GM12878 (cell line): Measurements from ENCODE around the gene S1PR1.

Experiments used
- EP300 ChIP-seq, 2 experiments: fragments of 150-350 bp in 1 of 2; IDR thresholded peaks; 2 replicates each; pipeline ENCODE4 v1.6.1; 2011 to 2012; ENCODE audit warnings: low read depth in 2 of 2, low read length in 2 of 2, borderline replicate concordance in 1 of 2, improper control_type of control experiment in 1 of 2, inconsistent platforms in 1 of 2; ENCODE audit not compliant: control insufficient read depth in 1 of 2
- EZH2 ChIP-seq: IDR thresholded peaks from 2 replicates; pipeline ENCODE4 v1.6.1; 2012; ENCODE audit warnings: low read depth, mild to moderate bottlenecking, control low read depth, inconsistent platforms, low read length, borderline replicate concordance; ENCODE audit not compliant: control insufficient read depth
- HCFC1 ChIP-seq: fragments of 150-350 bp; IDR thresholded peaks from 2 replicates; pipeline ENCODE4 v1.6.1; 2014; ENCODE audit warnings: low read length
- JUND ChIP-seq: IDR thresholded peaks from 2 replicates; pipeline ENCODE4 v1.6.1; 2012; ENCODE audit warnings: low read depth, mild to moderate bottlenecking, low read length, improper control_type of control experiment, moderate library complexity
- MXI1 ChIP-seq: fragments of 150-350 bp; IDR thresholded peaks from 2 replicates; pipeline ENCODE4 v1.6.1; 2011; ENCODE audit warnings: low read depth, mild to moderate bottlenecking, inconsistent platforms, low read length, improper control_type of control experiment
- NFXL1 ChIP-seq: fragments of 450-650 bp; IDR thresholded peaks from 2 replicates; pipeline ENCODE4 v1.6.1; 2017; ENCODE audit warnings: antibody characterized with exemption, mild to moderate bottlenecking, borderline replicate concordance
- NR2C2 ChIP-seq: IDR thresholded peaks from 2 replicates; pipeline ENCODE4 v1.6.1; 2011; ENCODE audit warnings: borderline replicate concordance, low read depth; ENCODE audit not compliant: control insufficient read depth, insufficient read length
- POLR2A ChIP-seq: IDR thresholded peaks from 2 replicates; pipeline ENCODE4 v1.6.1; 2011; ENCODE audit warnings: low read depth, mild to moderate bottlenecking, low read length
- TF ChIP-seq, protein P1 (sequence below): fragments of 450-650 bp; IDR thresholded peaks from 2 replicates; pipeline ENCODE4 v1.6.1; 2016; ENCODE audit warnings: mild to moderate bottlenecking, moderate library complexity, borderline replicate concordance
- TF ChIP-seq, protein P2 (sequence below): IDR thresholded peaks from 2 replicates; pipeline ENCODE4 v1.6.1; 2011; ENCODE audit warnings: mild to moderate bottlenecking, low read depth, low read length, moderate library complexity; ENCODE audit not compliant: insufficient replicate concordance
- TF ChIP-seq, protein P3 (sequence below): fragments of 450-650 bp; IDR thresholded peaks from 2 replicates; pipeline ENCODE4 v1.6.1; 2018; ENCODE audit warnings: borderline replicate concordance, mild to moderate bottlenecking; ENCODE audit not compliant: partially characterized antibody
- TF ChIP-seq, protein P4 (sequence below): IDR thresholded peaks from 2 replicates; pipeline ENCODE4 v1.6.1; 2012; ENCODE audit warnings: mild to moderate bottlenecking, low read depth, low read length
- TF ChIP-seq, protein P5 (sequence below): IDR thresholded peaks from 2 replicates; pipeline ENCODE4 v1.6.1; 2011; ENCODE audit warnings: low read depth, low read length, improper control_type of control experiment, borderline replicate concordance
- TF ChIP-seq, protein P6 (sequence below): IDR thresholded peaks from 2 replicates; pipeline ENCODE4 v1.6.1; 2011; ENCODE audit warnings: low read depth, mild to moderate bottlenecking, low read length, moderate library complexity, borderline replicate concordance; ENCODE audit errors: extremely low read depth

DNA sequence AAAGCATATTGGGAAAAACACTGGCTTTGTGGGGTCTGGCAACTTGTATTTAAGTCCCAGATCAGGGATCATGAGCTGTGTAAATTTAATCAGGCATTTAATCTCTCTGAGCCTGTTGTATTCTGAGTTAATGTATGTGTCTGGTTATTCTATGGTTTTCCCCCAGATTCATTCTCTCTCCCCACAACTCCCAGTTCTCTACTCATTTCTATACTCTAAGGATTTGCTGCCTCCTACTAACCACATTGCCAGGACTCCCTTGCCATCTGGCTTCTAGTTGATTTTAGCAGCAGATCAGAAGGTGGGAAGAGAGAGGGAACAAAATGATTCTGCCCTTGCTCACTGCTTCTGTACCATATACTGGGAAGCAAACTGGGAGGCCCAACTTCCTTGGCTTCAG, 31.4 kb upstream of the S1PR1 start:
- TF ChIP-seq NFXL1, result no peak
- TF ChIP-seq, protein P1, sequence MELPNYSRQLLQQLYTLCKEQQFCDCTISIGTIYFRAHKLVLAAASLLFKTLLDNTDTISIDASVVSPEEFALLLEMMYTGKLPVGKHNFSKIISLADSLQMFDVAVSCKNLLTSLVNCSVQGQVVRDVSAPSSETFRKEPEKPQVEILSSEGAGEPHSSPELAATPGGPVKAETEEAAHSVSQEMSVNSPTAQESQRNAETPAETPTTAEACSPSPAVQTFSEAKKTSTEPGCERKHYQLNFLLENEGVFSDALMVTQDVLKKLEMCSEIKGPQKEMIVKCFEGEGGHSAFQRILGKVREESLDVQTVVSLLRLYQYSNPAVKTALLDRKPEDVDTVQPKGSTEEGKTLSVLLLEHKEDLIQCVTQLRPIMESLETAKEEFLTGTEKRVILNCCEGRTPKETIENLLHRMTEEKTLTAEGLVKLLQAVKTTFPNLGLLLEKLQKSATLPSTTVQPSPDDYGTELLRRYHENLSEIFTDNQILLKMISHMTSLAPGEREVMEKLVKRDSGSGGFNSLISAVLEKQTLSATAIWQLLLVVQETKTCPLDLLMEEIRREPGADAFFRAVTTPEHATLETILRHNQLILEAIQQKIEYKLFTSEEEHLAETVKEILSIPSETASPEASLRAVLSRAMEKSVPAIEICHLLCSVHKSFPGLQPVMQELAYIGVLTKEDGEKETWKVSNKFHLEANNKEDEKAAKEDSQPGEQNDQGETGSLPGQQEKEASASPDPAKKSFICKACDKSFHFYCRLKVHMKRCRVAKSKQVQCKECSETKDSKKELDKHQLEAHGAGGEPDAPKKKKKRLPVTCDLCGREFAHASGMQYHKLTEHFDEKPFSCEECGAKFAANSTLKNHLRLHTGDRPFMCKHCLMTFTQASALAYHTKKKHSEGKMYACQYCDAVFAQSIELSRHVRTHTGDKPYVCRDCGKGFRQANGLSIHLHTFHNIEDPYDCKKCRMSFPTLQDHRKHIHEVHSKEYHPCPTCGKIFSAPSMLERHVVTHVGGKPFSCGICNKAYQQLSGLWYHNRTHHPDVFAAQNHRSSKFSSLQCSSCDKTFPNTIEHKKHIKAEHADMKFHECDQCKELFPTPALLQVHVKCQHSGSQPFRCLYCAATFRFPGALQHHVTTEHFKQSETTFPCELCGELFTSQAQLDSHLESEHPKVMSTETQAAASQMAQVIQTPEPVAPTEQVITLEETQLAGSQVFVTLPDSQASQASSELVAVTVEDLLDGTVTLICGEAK, result no peak
- TF ChIP-seq, protein P2, sequence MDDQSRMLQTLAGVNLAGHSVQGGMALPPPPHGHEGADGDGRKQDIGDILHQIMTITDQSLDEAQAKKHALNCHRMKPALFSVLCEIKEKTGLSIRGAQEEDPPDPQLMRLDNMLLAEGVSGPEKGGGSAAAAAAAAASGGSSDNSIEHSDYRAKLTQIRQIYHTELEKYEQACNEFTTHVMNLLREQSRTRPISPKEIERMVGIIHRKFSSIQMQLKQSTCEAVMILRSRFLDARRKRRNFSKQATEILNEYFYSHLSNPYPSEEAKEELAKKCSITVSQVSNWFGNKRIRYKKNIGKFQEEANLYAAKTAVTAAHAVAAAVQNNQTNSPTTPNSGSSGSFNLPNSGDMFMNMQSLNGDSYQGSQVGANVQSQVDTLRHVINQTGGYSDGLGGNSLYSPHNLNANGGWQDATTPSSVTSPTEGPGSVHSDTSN, result no peak
- no peak for TF ChIP-seq JUND
- TF ChIP-seq, protein P3, sequence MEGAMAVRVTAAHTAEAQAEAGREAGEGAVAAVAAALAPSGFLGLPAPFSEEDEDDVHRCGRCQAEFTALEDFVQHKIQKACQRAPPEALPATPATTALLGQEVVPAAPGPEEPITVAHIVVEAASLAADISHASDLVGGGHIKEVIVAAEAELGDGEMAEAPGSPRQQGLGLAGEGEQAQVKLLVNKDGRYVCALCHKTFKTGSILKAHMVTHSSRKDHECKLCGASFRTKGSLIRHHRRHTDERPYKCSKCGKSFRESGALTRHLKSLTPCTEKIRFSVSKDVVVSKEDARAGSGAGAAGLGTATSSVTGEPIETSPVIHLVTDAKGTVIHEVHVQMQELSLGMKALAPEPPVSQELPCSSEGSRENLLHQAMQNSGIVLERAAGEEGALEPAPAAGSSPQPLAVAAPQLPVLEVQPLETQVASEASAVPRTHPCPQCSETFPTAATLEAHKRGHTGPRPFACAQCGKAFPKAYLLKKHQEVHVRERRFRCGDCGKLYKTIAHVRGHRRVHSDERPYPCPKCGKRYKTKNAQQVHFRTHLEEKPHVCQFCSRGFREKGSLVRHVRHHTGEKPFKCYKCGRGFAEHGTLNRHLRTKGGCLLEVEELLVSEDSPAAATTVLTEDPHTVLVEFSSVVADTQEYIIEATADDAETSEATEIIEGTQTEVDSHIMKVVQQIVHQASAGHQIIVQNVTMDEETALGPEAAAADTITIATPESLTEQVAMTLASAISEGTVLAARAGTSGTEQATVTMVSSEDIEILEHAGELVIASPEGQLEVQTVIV, result no peak
- TF ChIP-seq, protein P4, sequence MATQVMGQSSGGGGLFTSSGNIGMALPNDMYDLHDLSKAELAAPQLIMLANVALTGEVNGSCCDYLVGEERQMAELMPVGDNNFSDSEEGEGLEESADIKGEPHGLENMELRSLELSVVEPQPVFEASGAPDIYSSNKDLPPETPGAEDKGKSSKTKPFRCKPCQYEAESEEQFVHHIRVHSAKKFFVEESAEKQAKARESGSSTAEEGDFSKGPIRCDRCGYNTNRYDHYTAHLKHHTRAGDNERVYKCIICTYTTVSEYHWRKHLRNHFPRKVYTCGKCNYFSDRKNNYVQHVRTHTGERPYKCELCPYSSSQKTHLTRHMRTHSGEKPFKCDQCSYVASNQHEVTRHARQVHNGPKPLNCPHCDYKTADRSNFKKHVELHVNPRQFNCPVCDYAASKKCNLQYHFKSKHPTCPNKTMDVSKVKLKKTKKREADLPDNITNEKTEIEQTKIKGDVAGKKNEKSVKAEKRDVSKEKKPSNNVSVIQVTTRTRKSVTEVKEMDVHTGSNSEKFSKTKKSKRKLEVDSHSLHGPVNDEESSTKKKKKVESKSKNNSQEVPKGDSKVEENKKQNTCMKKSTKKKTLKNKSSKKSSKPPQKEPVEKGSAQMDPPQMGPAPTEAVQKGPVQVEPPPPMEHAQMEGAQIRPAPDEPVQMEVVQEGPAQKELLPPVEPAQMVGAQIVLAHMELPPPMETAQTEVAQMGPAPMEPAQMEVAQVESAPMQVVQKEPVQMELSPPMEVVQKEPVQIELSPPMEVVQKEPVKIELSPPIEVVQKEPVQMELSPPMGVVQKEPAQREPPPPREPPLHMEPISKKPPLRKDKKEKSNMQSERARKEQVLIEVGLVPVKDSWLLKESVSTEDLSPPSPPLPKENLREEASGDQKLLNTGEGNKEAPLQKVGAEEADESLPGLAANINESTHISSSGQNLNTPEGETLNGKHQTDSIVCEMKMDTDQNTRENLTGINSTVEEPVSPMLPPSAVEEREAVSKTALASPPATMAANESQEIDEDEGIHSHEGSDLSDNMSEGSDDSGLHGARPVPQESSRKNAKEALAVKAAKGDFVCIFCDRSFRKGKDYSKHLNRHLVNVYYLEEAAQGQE, result no peak
- TF ChIP-seq EP300 (IDR thresholded peaks at IDR 0.05; ENCODE audit: borderline replicate concordance in 1 of 2, control insufficient read depth in 1 of 2, low read depth in 2 of 2, low read length in 2 of 2), result no peak
- TF ChIP-seq, protein P5, sequence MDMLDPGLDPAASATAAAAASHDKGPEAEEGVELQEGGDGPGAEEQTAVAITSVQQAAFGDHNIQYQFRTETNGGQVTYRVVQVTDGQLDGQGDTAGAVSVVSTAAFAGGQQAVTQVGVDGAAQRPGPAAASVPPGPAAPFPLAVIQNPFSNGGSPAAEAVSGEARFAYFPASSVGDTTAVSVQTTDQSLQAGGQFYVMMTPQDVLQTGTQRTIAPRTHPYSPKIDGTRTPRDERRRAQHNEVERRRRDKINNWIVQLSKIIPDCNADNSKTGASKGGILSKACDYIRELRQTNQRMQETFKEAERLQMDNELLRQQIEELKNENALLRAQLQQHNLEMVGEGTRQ, result no peak
- TF ChIP-seq NR2C2, result no peak
- no peak for TF ChIP-seq MXI1
- TF ChIP-seq POLR2A, result no peak
- no peak for TF ChIP-seq HCFC1
- TF ChIP-seq EZH2, result no peak
- TF ChIP-seq, protein P6, sequence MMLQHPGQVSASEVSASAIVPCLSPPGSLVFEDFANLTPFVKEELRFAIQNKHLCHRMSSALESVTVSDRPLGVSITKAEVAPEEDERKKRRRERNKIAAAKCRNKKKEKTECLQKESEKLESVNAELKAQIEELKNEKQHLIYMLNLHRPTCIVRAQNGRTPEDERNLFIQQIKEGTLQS, result no peak
